ENCODE results near the gene RBM20.
A peak's percentile ranks its signal among the peaks of the same experiment; 100 is the strongest.

Gene RBM20

GRCh38 chr10:110834629-110835301 is 190.6 kb downstream of the RBM20 start:
- DNase-seq (ENCODE audit: low read depth, low spot score): peak; percentile 20
- Histone ChIP-seq H3K4me1 (ENCODE audit: insufficient read depth, insufficient read length) (peaks cover 6% of the 10 kb centered on the region), H3K9ac (ENCODE audit: insufficient read length, low read depth) (no peak overlapping the region), H3K27me3 (ENCODE audit: insufficient read depth, insufficient read length) (no peaks in the 10 kb centered on the region), H3K36me3 (ENCODE audit: insufficient read depth, insufficient read length, low read length) (no peaks in the 10 kb centered on the region), H3K9me3 (ENCODE audit: insufficient read depth, low read length) (no peaks in the 10 kb centered on the region), H3K4me3 (ENCODE audit: insufficient read length, low read depth) (no peak overlapping the region)
- TF ChIP-seq SUZ12 (IDR thresholded peaks at IDR 0.05; ENCODE audit: extremely low read depth, insufficient read depth, insufficient read length) (no peak), ZNF274 (IDR thresholded peaks at IDR 0.05; ENCODE audit: low read depth, low read length) (no peak), YY1 (IDR thresholded peaks at IDR 0.05; ENCODE audit: insufficient read depth, insufficient read length) (no peak)

- Histone ChIP-seq H3K4me3 (ENCODE audit: insufficient read length, low read depth) (no peak overlapping the region), H3K9me3 (ENCODE audit: insufficient read depth, low read length) (no peaks in the 10 kb centered on the region), H3K9ac (ENCODE audit: insufficient read length, low read depth) (no peak overlapping the region), H3K27me3 (ENCODE audit: insufficient read depth, insufficient read length) (no peaks in the 10 kb centered on the region), H3K4me1 (ENCODE audit: insufficient read depth, insufficient read length) (peaks cover 6% of the 10 kb centered on the region), H3K36me3 (ENCODE audit: insufficient read depth, insufficient read length, low read length) (no peaks in the 10 kb centered on the region)
- TF ChIP-seq SUZ12 (IDR thresholded peaks at IDR 0.05; ENCODE audit: extremely low read depth, insufficient read depth, insufficient read length) (no peak), ZNF274 (IDR thresholded peaks at IDR 0.05; ENCODE audit: low read depth, low read length) (no peak), YY1 (IDR thresholded peaks at IDR 0.05; ENCODE audit: insufficient read depth, insufficient read length) (no peak)
- no peak for DNase-seq (ENCODE audit: low read depth, low spot score)
These were observed 191.7 kb downstream of the RBM20 start for GRCh38 chr10:110835841-110836240.

GRCh38 chr10:110836706-110837105 is 192.6 kb downstream of the RBM20 start:
- no peak for DNase-seq (ENCODE audit: low read depth, low spot score)
- no peak overlapping the region for H3K9ac ChIP-seq (ENCODE audit: insufficient read length, low read depth)
- no peaks in the 10 kb centered on the region for H3K36me3 ChIP-seq (ENCODE audit: insufficient read depth, insufficient read length, low read length)
- no peak overlapping the region for H3K4me3 ChIP-seq (ENCODE audit: insufficient read length, low read depth)
- H3K4me1 ChIP-seq (ENCODE audit: insufficient read depth, insufficient read length): peaks cover 6% of the 10 kb centered on the region
- H3K9me3 ChIP-seq (ENCODE audit: insufficient read depth, low read length): no peaks in the 10 kb centered on the region
- no peaks in the 10 kb centered on the region for H3K27me3 ChIP-seq (ENCODE audit: insufficient read depth, insufficient read length)
- no peak for TF ChIP-seq SUZ12 (IDR thresholded peaks at IDR 0.05; ENCODE audit: extremely low read depth, insufficient read depth, insufficient read length)

- Histone ChIP-seq H3K4me3 (ENCODE audit: insufficient read length, low read depth) (no peak overlapping the region), H3K27me3 (ENCODE audit: insufficient read depth, insufficient read length) (no peaks in the 10 kb centered on the region), H3K4me1 (ENCODE audit: insufficient read depth, insufficient read length) (peaks cover 6% of the 10 kb centered on the region), H3K9me3 (ENCODE audit: insufficient read depth, low read length) (no peaks in the 10 kb centered on the region), H3K9ac (ENCODE audit: insufficient read length, low read depth) (no peak overlapping the region), H3K36me3 (ENCODE audit: insufficient read depth, insufficient read length, low read length) (no peaks in the 10 kb centered on the region)
- DNase-seq (ENCODE audit: low read depth, low spot score): no peak
- TF ChIP-seq ZNF274 (IDR thresholded peaks at IDR 0.05; ENCODE audit: low read depth, low read length) (no peak), YY1 (IDR thresholded peaks at IDR 0.05; ENCODE audit: insufficient read depth, insufficient read length) (no peak), SUZ12 (IDR thresholded peaks at IDR 0.05; ENCODE audit: extremely low read depth, insufficient read depth, insufficient read length) (no peak)
These were observed 193.5 kb downstream of the RBM20 start for GRCh38 chr10:110837418-110838171.

GRCh38 chr10:110840225-110840922 is 196.2 kb downstream of the RBM20 start:
- DNase-seq (ENCODE audit: low read depth, low spot score): no peak
- Histone ChIP-seq H3K9ac (ENCODE audit: insufficient read length, low read depth) (no peak overlapping the region), H3K27me3 (ENCODE audit: insufficient read depth, insufficient read length) (no peaks in the 10 kb centered on the region), H3K4me1 (ENCODE audit: insufficient read depth, insufficient read length) (peaks cover 3% of the 10 kb centered on the region), H3K36me3 (ENCODE audit: insufficient read depth, insufficient read length, low read length) (no peaks in the 10 kb centered on the region), H3K9me3 (ENCODE audit: insufficient read depth, low read length) (no peaks in the 10 kb centered on the region), H3K4me3 (ENCODE audit: insufficient read length, low read depth) (no peak overlapping the region)
- TF ChIP-seq SUZ12 (IDR thresholded peaks at IDR 0.05; ENCODE audit: extremely low read depth, insufficient read depth, insufficient read length): no peak
- TF ChIP-seq YY1 (IDR thresholded peaks at IDR 0.05; ENCODE audit: insufficient read depth, insufficient read length): no peak
- TF ChIP-seq ZNF274 (IDR thresholded peaks at IDR 0.05; ENCODE audit: low read depth, low read length): no peak

GRCh38 chr10:110840923-110841428 is 196.8 kb downstream of the RBM20 start:
- no peak overlapping the region for H3K9ac ChIP-seq (ENCODE audit: insufficient read length, low read depth)
- TF ChIP-seq ZNF274 (IDR thresholded peaks at IDR 0.05; ENCODE audit: low read depth, low read length) (no peak), YY1 (IDR thresholded peaks at IDR 0.05; ENCODE audit: insufficient read depth, insufficient read length) (no peak), SUZ12 (IDR thresholded peaks at IDR 0.05; ENCODE audit: extremely low read depth, insufficient read depth, insufficient read length) (no peak)
- no peak for DNase-seq (ENCODE audit: low read depth, low spot score)
- H3K9me3 ChIP-seq (ENCODE audit: insufficient read depth, low read length): no peaks in the 10 kb centered on the region
- no peaks in the 10 kb centered on the region for H3K4me1 ChIP-seq (ENCODE audit: insufficient read depth, insufficient read length)
- H3K27me3 ChIP-seq (ENCODE audit: insufficient read depth, insufficient read length): no peaks in the 10 kb centered on the region
- no peak overlapping the region for H3K4me3 ChIP-seq (ENCODE audit: insufficient read length, low read depth)
- no peaks in the 10 kb centered on the region for H3K36me3 ChIP-seq (ENCODE audit: insufficient read depth, insufficient read length, low read length)

GRCh38 chr10:110841767-110842267 is 197.7 kb downstream of the RBM20 start:
- DNase-seq (ENCODE audit: low read depth, low spot score): no peak
- no peaks in the 10 kb centered on the region for H3K4me1 ChIP-seq (ENCODE audit: insufficient read depth, insufficient read length)

More at GRCh38 chr10:110841767-110842267, 197.7 kb downstream of the RBM20 start:
- Histone ChIP-seq H3K36me3 (ENCODE audit: insufficient read depth, insufficient read length, low read length) (no peaks in the 10 kb centered on the region), H3K4me3 (ENCODE audit: insufficient read length, low read depth) (no peak overlapping the region), H3K9me3 (ENCODE audit: insufficient read depth, low read length) (no peaks in the 10 kb centered on the region), H3K9ac (ENCODE audit: insufficient read length, low read depth) (no peak overlapping the region), H3K27me3 (ENCODE audit: insufficient read depth, insufficient read length) (no peaks in the 10 kb centered on the region)
- no peak for TF ChIP-seq ZNF274 (IDR thresholded peaks at IDR 0.05; ENCODE audit: low read depth, low read length)
- TF ChIP-seq YY1 (IDR thresholded peaks at IDR 0.05; ENCODE audit: insufficient read depth, insufficient read length): no peak

All from NT2/D1 (cell line).